ENCODE data around the gene CTSO. TPM values are rescaled to one million over a fixed set of nuclear protein-coding genes. Genes with fewer than 3 reads are reported as not detected.

Gene CTSO
- total and polyA plus RNA-seq, 4 donors = 8.0 to 58.3 (median 15.2) TPM

GRCh38 chr4:155929833-155930232 is 23.8 kb downstream of the CTSO start:
- no peak for TF ChIP-seq CTCF (IDR thresholded peaks at IDR 0.05; ENCODE audit: control extremely low read depth, extremely low read depth)
- Histone ChIP-seq H3K9ac (ENCODE audit: insufficient read depth in 1 of 2, low read length in 2 of 2) (no peak overlapping the region), H3K27ac (ENCODE audit: low read depth in 1 of 2, low read length in 1 of 2) (no peak overlapping the region), H3K27me3 (ENCODE audit: control insufficient read depth in 3 of 3, insufficient read depth in 3 of 3, low read length in 2 of 3) (no peaks in the 10 kb centered on the region), H3K4me3 (no peak overlapping the region), H3K4me1 (ENCODE audit: control insufficient read depth in 5 of 5, insufficient read depth in 5 of 5, low read length in 5 of 5) (no peaks in the 10 kb centered on the region), H3K9me3 (ENCODE audit: control insufficient read depth in 4 of 4, insufficient read depth in 3 of 4, low read length in 3 of 4) (peaks cover 0 to 2% (median under 1%) of the 10 kb centered on the region in 4 donors), H3K36me3 (ENCODE audit: control insufficient read depth in 4 of 4, insufficient read depth in 4 of 4, low read length in 4 of 4) (peaks cover 7 to 26% (median 17%) of the 10 kb centered on the region in 4 donors)
- ATAC-seq (ENCODE audit: insufficient read depth, low FRiP score) (no peak), DNase-seq (no peak)
- WGBS, 2 donors = 93% methylated on average over 3 of the region's 3 CpGs

- Histone ChIP-seq H3K9me3 (ENCODE audit: control insufficient read depth in 4 of 4, insufficient read depth in 3 of 4, low read length in 3 of 4) (peaks cover 0 to 2% (median 0%) of the 10 kb centered on the region in 4 donors), H3K4me1 (ENCODE audit: control insufficient read depth in 5 of 5, insufficient read depth in 5 of 5, low read length in 5 of 5) (no peaks in the 10 kb centered on the region), H3K36me3 (ENCODE audit: control insufficient read depth in 4 of 4, insufficient read depth in 4 of 4, low read length in 4 of 4) (peaks cover 6 to 33% (median 20%) of the 10 kb centered on the region in 4 donors), H3K9ac (ENCODE audit: insufficient read depth in 1 of 2, low read length in 2 of 2) (no peak overlapping the region), H3K27me3 (ENCODE audit: control insufficient read depth in 3 of 3, insufficient read depth in 3 of 3, low read length in 2 of 3) (no peaks in the 10 kb centered on the region), H3K27ac (ENCODE audit: low read depth in 1 of 2, low read length in 1 of 2) (no peak overlapping the region), H3K4me3 (no peak overlapping the region)
- ATAC-seq (ENCODE audit: insufficient read depth, low FRiP score) (no peak), DNase-seq (no peak)
- WGBS, 2 donors = 65 to 95% methylated on average over 3 of the region's 3 CpGs
- TF ChIP-seq CTCF (IDR thresholded peaks at IDR 0.05; ENCODE audit: control extremely low read depth, extremely low read depth) = no peak
Observed at GRCh38 chr4:155924637-155925036, 29.0 kb downstream of the CTSO start.

GRCh38 chr4:155921597-155921996 is 32.1 kb downstream of the CTSO start:
- H3K27me3 ChIP-seq (ENCODE audit: control insufficient read depth in 3 of 3, insufficient read depth in 3 of 3, low read length in 2 of 3) = no peaks in the 10 kb centered on the region
- H3K4me1 ChIP-seq (ENCODE audit: control insufficient read depth in 5 of 5, insufficient read depth in 5 of 5, low read length in 5 of 5) = no peaks in the 10 kb centered on the region
- DNase-seq (no peak), ATAC-seq (ENCODE audit: insufficient read depth, low FRiP score) (no peak)
- no peak overlapping the region for H3K4me3 ChIP-seq
- no peak overlapping the region for H3K27ac ChIP-seq (ENCODE audit: low read depth in 1 of 2, low read length in 1 of 2)
- H3K9ac ChIP-seq (ENCODE audit: insufficient read depth in 1 of 2, low read length in 2 of 2) = no peak overlapping the region
- TF ChIP-seq CTCF (IDR thresholded peaks at IDR 0.05; ENCODE audit: control extremely low read depth, extremely low read depth) = no peak
- peaks cover 2 to 33% (median 15%) of the 10 kb centered on the region in 4 donors for H3K36me3 ChIP-seq (ENCODE audit: control insufficient read depth in 4 of 4, insufficient read depth in 4 of 4, low read length in 4 of 4)
- WGBS, 2 donors = 97 to 100% methylated on average over 1 of the region's 1 CpG
- no peaks in the 10 kb centered on the region for H3K9me3 ChIP-seq (ENCODE audit: control insufficient read depth in 4 of 4, insufficient read depth in 3 of 4, low read length in 3 of 4)

- H3K4me3 ChIP-seq = no peak overlapping the region
- no peaks in the 10 kb centered on the region for H3K4me1 ChIP-seq (ENCODE audit: control insufficient read depth in 5 of 5, insufficient read depth in 5 of 5, low read length in 5 of 5)
- H3K27ac ChIP-seq (ENCODE audit: low read depth in 1 of 2, low read length in 1 of 2) = no peak overlapping the region
- H3K36me3 ChIP-seq (ENCODE audit: control insufficient read depth in 4 of 4, insufficient read depth in 4 of 4, low read length in 4 of 4) = peaks cover 0 to 32% (median 7%) of the 10 kb centered on the region in 4 donors
- TF ChIP-seq CTCF (IDR thresholded peaks at IDR 0.05; ENCODE audit: control extremely low read depth, extremely low read depth) = no peak
- H3K9me3 ChIP-seq (ENCODE audit: control insufficient read depth in 4 of 4, insufficient read depth in 3 of 4, low read length in 3 of 4) = no peaks in the 10 kb centered on the region
- no peak overlapping the region for H3K9ac ChIP-seq (ENCODE audit: insufficient read depth in 1 of 2, low read length in 2 of 2)
- no peak for ATAC-seq (ENCODE audit: insufficient read depth, low FRiP score)
- no peaks in the 10 kb centered on the region for H3K27me3 ChIP-seq (ENCODE audit: control insufficient read depth in 3 of 3, insufficient read depth in 3 of 3, low read length in 2 of 3)
- DNase-seq = no peak
- 51 to 60% methylated on average over 5 of the region's 5 CpGs for WGBS, 2 donors
Observed at GRCh38 chr4:155914782-155915181, 38.9 kb downstream of the CTSO start.

All from lung (tissue), 12 donors.